Muscle of back (tissue), 11 donors: Measurements from ENCODE around the gene FOXP1. TPM values are rescaled to one million over a fixed set of nuclear protein-coding genes. Genes with fewer than 3 reads are reported as not detected.
"Not testable (repeated sequence)": the region's sequence is repeated elsewhere in the genome, so short reads cannot be mapped to it uniquely, and the experiment has no call there.

ENCODE experiments used
- DNase-seq, 3 donors: peaks; one replicate each; pipeline versions ENCODE4 v3.0.0 to v3.0.0-alpha.2; 2013
- polyA plus RNA-seq, 10 donors: library from polyadenylated mRNA; unstranded; fragments of 120-200 nt; gene quantifications; one replicate each; pipeline ENCODE4 v1.2.1, GENCODE V29; 2013; ENCODE audit not compliant: insufficient read length in 10 of 10

Gene FOXP1
- polyA plus RNA-seq, 10 donors, result 17.1 to 26.3 (median 20.8) TPM

DNA sequence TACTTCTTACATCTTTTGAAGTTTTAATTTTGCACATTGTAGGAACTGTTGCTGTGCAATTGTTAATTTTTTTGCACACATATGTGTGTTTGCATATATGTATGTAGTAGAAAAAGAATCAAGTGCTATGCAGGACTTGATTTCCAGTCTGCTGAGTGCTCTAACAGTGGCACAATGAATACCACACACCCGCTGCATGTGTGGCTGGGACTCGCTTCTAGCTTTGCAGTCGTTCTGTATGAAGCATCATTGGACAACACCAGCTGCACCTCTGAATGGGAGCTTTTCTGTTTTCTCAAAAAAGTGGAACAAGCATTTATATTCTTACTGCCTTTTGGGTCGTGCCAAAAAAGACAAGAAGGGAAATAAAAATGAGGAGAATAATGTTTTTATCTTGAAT lies 564.7 kb downstream of the FOXP1 start:
- DNase-seq, result no peak

DNA sequence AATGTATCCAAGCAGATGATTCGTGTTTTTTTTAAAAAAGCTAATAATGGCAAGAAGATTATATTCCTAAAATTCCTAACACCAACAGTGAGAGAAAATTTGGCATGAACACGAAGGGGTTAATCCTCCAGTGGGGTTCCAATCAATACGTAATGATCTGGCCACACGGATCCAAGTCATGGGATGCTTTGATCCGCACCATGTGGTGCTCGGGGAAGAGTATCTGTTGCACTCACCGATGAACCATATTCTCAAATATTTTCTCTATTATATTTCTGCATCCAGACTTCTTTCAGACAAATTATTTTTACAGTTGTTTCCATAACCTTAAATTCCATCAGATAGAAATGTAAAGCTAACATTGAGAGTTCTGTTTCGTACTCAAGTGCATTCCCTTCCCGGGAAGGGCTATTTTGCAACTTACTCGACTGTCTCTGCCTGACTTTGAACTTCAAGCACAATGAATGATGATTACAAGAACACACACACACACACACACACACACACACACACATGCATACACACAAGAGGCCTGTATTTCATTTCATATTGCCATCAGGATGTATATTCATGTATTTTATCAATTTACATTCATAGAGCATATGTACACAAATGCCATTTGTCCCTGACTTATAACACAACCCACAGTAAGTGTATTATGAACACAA lies 567.2 kb downstream of the FOXP1 start:
- peak in 1 of 3 donors; percentile 48 for DNase-seq

DNA sequence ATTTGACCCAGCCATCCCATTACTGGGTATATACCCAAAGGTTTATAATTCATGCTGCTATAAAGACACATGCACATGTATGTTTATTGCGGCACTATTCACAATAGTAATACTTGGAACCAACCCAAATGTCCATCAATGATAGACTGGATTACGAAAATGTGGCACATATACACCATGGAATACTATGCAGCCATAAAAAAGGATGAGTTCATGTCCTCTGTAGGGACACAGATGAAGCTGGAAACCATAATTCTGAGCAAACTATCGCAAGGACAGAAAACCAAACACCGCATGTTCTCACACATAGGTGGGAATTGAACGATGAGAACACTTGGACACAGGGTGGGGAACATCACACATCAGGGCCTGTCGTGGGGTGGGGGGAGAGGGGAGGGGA lies 568.9 kb downstream of the FOXP1 start:
- DNase-seq, result not testable (repeated sequence)

DNA sequence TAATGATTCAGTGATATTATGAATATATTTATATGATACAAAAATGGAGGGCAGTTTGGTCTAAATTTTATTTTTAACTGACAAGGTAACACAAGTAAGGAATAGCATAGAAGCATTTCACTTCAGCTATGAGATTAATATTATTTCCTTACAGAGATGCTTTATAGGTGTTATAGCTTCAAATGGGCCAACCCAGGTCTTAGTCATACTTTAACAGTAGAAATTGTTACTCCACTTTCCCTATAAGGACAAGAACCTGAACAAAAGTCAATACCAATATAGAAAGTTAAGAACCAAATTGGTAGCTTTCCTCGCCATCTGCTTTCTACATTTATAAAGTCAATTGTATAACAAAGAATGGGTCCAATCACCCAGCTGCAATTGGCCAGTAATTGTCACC lies 570.6 kb downstream of the FOXP1 start:
- DNase-seq, result no peak

DNA sequence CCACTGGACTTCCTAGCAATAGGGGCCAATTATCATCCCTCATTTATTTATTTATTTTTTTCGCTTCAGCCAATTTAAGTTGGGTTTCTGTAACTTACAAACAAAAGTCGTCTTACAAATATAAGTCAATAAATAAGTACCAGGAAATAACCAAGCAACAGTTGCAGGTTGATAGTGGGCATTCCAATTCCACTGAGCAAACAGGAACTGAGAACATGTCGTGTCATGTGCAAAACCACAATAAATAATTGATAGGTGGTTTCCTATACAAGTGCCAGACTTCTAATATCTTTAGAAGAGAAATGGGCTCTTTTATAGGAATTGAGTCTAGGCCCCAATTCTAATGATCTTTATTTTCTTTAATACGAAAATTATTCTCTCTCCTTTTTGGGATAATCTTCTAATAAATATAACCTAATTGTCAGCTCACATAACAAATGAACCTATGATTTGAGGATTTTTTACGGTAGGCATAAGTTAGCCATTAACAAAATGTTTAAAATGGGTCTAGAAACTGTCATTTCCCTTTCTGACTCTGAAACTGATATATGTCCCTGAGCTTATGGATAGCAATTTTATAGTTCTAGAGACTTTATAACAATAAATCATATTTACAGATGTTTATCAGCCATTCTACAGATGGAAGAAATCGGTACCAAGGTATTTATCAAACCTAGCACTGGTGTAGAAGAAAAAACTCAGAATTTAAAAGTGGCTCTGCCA lies 571.8 kb downstream of the FOXP1 start:
- DNase-seq, result no peak

DNA sequence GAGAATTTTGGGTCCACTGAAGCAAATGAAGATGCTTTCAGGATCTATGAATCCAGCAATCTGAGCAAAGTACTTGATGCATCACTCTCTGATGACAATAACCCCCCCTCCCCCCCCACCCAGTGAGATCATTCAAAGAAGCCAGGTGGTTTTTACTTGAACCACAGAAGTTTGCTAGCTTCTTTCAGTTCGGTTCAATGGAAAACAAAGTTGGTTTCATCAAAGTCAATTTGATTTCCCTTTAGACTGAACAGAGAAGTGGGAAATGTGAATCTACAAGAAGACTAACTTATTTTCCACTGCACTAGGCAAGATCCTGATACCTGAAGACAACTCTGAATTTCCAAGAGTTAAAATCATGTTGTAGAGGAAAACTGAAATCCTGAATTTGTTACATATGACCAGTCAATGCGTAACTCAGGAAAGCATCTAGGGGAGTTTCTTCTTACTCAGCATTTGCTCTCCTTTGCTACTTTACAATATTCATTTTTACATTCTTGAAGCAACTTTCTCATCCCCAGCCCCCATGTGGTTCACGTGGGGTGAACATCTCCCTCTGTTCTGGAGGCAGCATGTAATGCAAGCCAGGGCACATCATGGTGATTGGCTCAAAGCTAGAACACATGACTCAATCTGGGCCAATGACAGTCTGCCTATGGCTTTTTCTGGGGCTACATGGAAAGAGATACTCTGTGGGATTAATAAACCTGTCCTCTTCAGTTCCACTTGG lies 572.6 kb downstream of the FOXP1 start:
- no peak for DNase-seq

DNA sequence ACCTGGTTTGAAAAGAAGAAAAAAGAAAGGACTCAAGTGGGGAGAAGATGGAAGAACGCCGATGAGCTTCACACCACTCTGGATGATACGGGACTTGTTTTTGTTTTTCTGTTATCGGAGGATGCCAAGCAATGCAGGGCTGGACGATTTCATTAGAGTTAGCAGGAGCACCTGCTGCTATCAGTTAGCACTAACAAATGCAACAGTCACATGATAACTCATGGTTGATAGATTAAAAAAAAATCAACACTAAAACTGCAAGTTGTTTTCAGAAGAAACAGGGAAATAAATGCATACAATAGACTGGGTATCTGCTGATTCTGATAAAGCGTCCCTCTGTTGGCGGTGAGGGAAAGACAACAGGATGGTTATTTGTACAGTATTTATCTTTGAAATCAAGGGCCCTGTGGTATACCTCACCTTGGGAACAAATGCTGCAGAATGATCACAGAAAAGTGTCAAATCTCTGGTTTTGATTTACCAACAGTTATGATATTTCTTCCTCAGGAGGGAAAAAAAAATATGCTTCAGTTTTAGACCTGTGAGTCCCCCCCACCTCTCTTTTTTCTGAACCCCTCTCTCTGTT lies 575.1 kb downstream of the FOXP1 start:
- DNase-seq, result peak in 1 of 3 donors; percentile 42

DNA sequence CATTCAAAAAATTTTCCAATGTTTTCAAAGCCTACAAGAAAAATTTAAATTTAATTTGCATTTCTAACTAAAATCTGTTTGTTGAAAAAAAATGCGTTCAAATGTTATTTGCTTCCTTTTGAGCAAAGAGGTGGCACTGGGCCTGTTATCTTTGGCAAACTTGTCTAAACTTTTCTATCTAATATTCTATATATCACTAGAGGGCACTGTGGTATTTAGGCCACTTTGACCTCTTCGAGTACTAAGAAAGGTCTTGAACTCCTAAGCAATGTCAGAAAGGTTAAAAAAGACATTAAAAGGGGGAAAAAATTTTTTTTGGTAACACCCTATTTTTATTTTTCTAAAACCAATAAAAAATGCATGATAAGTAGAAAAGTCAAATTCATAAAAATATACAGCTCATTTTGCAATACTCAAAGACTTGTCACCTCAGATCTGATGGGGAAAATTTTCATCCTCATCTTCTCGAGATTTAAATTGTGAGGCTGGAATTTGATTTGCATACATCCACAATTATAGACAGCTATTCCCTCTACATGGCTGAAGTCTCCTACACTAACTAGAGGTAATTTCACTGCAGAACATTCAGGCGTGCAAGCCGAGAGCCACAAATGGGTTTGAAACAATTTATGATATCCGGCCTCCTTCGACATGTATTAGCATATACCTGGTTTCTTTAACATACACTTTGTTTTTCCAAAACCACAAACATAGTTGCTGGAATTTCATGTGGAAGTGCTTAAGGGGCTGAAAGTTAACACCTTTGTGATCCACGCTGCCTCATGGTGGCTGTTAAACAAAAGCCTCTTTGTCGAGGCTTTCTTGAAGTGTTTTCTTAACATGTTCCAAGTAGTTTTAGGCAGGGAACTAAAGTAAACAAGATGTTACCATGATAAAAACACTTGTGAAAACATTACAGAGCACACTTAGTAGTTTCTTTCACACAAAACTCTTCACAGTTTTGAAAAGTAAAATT lies 576.4 kb downstream of the FOXP1 start:
- peak in 1 of 3 donors; percentile 54 for DNase-seq

DNA sequence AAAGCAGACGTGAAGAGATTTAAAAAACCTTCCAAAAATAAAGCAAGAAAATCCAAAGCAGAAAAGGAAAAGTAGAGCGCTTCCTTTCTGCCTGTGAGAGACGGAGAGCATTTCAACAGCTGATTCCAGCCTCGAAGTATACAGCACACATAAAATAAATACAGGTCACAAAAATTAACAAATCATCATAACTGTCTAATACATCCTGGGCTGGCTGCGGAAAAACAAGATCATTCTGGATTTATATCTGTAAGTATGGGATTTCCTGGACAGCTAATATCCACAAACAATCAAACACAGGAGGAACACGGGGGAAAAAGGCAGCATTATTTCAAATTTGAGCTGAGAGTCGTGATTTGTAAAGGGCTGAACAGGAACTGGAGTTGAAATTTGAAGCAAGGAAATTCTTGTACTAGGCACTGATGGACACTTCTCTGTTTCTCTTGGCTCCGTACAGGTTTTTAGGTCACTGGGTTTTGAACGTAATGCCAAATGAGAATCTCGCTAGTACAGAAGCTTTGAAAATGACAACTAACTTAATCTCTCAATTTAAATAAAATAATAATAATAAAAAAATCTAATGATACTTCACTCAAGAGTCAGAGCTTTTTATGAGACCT lies 577.7 kb downstream of the FOXP1 start:
- DNase-seq, result peak in 1 of 3 donors; percentile 58

DNA sequence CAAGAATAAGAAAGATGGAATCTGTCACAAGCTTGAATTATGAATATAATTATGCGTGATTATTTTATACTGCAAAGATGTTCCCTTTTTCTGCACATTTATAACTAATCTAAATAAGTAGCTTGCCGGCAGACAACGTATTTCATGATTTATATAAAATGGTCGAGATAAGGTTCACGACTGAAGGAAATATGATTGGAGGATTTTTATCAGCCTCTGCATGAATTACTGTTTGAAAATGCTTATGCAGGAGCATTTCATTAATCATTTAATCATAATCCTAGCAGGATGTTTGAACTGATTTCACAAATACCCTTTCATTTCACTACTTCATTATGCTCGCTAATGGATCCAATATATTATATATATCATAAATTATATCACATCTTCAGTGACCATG lies 580.0 kb downstream of the FOXP1 start:
- DNase-seq, result no peak

DNA sequence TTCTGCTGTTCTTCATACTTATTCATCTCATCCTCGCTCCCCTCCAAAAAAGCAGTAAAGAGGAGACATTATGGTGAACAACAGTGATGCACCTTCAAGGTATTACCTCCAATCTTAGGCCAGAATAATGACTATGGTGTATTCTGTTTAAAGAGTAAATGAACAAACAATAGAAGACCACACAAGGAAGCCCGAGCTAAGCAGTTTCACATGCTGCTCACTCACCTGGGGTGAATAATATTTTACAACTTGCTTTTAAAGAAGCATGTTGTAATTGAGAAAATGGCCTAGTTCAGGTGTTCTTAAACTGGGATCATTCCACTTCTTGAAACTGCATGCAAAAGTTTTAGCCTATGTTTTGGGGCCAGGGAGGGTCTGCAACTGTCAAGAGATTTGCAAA lies 581.2 kb downstream of the FOXP1 start:
- no peak for DNase-seq

DNA sequence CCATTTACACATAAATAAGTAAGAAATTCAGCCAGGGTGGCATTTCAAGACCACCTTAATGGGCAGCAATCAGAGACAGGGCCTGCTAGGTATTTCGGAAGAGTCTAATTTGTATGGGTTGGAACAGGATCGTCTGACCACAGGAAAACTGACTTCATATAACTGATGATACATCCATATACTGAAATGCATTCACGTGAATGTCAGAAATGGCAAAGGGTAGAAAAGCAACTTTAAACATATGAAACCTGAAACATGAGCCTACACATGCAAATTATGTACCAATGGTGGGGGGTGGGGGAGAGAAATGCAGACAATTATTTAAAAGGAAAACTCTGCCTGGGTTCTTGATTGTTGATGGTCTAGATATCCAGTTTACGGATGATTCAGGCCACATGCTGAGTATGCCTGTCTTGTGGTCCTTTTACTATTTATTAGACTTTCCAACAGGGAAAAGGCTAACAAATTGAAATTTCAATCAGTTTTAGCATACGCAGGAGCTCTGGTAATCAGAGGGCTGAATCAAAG lies 582.2 kb downstream of the FOXP1 start:
- DNase-seq, result no peak

DNA sequence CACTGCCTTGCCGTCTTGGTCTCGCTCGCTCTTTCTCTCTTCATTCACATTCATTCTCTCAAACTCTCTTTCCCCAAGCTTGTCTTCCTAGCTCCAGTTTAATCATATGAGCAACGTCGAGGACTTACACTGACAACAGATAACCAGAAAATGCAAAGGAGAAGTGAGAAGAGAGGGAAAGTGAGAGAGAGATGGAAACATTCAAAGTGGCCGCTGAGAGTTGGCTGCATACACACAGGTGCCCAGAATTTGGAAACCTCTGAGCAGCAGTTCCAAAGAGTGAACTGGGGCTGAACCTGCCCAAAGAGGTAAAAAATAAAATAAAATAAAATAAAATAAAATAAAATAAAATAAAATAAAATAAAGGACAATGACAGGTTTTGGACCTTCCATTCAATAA lies 583.0 kb downstream of the FOXP1 start:
- no peak for DNase-seq

DNA sequence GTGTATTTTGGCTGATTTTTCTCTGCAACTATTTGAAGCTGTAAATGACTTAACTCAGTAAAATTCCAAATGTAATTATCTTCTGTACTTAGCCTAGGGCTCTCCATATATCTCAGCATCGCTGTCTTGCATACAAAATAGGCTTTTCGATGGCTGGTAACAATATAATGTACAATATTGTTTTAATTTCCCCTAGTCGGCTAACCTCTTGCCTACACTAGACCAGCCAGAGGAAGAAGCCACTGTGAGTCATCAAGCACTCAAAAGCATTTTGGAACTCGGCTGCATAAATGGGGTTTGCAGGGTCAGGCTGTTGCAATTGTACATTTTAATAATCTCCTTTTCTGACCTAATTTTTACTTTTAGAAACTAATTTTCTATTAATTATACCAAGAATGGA lies 583.8 kb downstream of the FOXP1 start:
- DNase-seq, result no peak

DNA sequence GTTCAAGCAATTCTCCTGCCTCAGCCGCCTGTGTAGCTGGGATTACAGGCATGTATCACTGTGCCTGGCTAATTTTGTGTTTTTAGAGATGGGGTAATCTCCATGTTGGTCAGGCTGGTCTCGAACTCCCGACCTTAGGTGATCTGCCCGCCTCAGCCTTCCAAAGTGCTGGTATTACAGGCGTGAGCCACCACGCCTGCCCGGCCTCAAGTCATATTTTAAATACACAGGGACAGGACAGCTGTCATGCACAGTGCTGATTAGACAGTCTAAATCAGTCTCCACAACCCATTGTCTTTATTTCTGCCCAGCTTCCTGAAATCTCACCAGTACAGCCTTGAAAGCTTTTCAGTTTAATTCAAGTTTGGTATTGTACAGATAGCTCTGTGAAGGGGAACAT lies 587.4 kb downstream of the FOXP1 start:
- DNase-seq, result no peak

DNA sequence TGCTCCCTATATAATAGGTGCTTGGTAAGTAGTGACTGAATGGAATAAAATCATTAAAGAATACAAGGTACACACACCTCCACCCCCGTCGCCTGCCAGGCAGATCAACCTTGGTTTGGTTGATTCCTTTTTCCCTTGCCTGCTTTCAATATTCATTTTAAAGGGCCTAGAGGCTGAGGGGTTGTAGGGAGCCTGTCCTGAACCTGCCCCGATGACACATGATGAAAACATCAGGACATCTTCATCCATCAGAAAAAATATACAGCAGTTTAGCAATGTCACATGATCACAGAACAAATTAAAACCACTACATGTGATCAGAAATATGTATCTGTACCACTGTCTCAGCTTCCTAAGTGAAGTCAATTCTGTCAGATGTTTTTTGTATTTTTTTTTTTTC lies 588.9 kb downstream of the FOXP1 start:
- no peak for DNase-seq

DNA sequence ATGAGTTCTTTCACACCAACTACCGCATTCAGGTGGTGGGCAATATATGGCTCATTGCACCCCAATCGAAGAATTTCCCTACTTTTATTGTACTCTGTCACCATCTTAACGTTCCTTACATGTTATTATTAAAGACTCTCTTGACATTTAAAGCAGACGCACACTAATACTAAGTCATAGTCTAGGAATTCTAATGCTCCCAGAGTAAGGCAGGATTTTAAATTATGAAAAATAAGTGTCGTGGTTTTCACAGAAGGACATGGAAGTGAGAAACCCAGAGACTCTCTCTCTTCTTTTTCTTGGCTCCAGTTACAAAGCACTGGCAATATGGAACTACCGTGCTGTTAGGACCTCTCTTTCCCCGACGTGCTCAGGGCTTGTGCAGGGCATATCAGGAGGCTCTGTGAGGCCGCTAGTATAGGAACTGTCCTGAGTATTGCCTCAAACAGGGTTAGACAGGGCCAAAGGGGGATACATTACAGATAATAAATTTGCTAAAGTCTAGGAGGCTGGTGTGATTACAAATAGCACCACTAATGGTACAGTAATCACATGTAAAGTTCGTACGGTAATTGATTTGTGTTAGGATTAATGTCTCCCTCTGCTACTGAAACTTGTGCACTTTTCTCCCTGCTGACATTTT lies 590.8 kb downstream of the FOXP1 start:
- DNase-seq, result peak in 1 of 3 donors; percentile 43

DNA sequence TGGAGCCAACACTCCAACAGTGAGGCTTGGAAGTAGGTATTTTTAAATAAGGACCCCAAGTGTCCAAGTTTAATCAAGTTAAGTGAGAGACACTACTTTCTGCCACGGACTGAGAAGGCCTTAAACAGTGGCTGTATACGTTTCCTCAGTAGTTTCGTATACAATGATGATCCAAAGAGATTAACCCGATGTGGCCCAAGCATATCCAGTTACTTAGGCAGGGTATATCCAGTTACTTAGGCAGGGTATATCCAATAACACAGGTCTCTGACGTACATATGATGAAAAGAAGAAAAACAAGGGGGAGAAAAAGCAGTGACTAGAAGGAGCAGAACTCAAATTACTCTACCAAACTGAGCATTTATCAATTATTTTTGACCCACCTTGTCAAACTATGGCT lies 591.4 kb downstream of the FOXP1 start:
- DNase-seq, result no peak

DNA sequence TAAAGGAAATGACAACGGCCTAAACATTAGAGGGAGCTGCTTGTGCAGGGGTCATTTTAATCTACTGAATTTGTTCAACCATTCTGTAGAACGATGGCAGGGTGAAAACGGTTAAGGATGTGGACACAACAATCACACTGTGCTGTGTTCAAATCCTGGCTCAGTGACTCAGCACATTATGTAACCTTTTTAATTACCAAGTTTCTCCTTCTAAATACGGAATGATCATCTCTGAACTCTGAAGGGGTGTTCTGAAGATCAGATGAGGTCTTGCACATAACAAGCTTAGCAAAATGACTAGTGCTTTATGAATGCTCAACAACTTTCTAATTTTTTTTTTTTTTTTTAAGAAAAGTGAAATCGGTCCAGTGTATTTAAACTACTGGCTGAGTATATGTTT lies 592.8 kb downstream of the FOXP1 start:
- no peak for DNase-seq

DNA sequence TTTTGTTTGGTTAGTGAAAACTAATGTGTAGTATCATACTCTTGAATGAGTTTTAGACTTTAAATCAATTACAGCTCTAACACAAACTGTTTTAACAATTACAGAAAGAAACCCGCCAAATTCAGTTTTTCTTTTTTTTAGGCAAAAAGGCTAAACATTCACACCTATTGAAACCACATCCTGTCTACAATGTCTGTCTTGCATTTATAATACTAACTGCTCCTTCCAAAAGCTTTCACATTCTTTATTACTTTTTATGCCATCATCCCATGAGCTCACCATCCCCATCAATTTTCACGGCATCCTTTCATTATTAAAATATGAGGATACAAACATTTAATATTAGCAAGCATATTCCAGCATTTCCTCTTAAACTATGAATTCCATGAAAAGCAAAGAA lies 593.3 kb downstream of the FOXP1 start:
- DNase-seq, result no peak
